K562 (cell line): ENCODE data around the gene SQOR. TPM values are rescaled to one million over a fixed set of nuclear protein-coding genes. Genes with fewer than 3 reads are reported as not detected.

Experiments
- ESRRB ChIP-seq: fragments of 250-450 bp; sonication (Bioruptor Pico); IDR thresholded peaks from 2 replicates; pipeline ENCODE4 v1.5.0; 2020; ENCODE audit warnings: mild to moderate bottlenecking, moderate library complexity, borderline replicate concordance
- FOXK2 ChIP-seq, 2 experiments: fragments of 450-650 bp; IDR thresholded peaks in 1 of 2; conservative IDR thresholded peaks in 1 of 2; 2 replicates each; pipeline ENCODE4 v1.6.1; 2016; ENCODE audit warnings: low read depth in 2 of 2, mild to moderate bottlenecking in 1 of 2
- GATAD2A ChIP-seq: fragments of 450-650 bp; IDR thresholded peaks from 2 replicates; pipeline ENCODE4 v1.6.1; 2017
- MGA ChIP-seq: fragments of 450-650 bp; IDR thresholded peaks from 2 replicates; pipeline ENCODE4 v1.6.1; 2016; ENCODE audit warnings: mild to moderate bottlenecking, moderate library complexity
- NFE2L1 ChIP-seq: fragments of 450-650 bp; IDR thresholded peaks from 2 replicates; pipeline ENCODE4 v1.6.1; 2016; ENCODE audit warnings: missing genetic modification characterization, low read depth, mild to moderate bottlenecking, missing compliant biosample characterization, moderate library complexity, borderline replicate concordance
- PHB ChIP-seq: fragments of 250-450 bp; sonication (Bioruptor Pico); IDR thresholded peaks from 2 replicates; pipeline ENCODE4 v1.5.0; 2021
- POLR3A ChIP-seq: IDR thresholded peaks from 2 replicates; pipeline ENCODE4 v1.6.1; 2011; ENCODE audit warnings: borderline replicate concordance, mild to moderate bottlenecking, moderate library complexity; ENCODE audit not compliant: insufficient read length, insufficient read depth; ENCODE audit errors: extremely low read depth
- SMARCC2 ChIP-seq: fragments of 450-650 bp; IDR thresholded peaks from 2 replicates; pipeline ENCODE4 v1.6.1; 2017; ENCODE audit warnings: antibody characterized with exemption, moderate library complexity, mild to moderate bottlenecking, low read depth
- SRSF9 ChIP-seq: fragments of 200-400 bp; formaldehyde crosslinking; IDR thresholded peaks from 2 replicates; pipeline ENCODE4 v1.6.1; 2017; ENCODE audit warnings: low read depth, low read length, borderline replicate concordance
- XRCC5 ChIP-seq: fragments of 200-400 bp; formaldehyde crosslinking; IDR thresholded peaks from 2 replicates; pipeline ENCODE4 v1.6.1; 2017; ENCODE audit warnings: low read depth, mild to moderate bottlenecking, low read length
- YBX1 ChIP-seq: fragments of 450-650 bp; IDR thresholded peaks from 2 replicates; pipeline ENCODE4 v1.7.1; 2016; ENCODE audit warnings: mild to moderate bottlenecking
- ZBTB33 ChIP-seq: sonication (generic); formaldehyde crosslinking; IDR thresholded peaks from 2 replicates; pipeline ENCODE4 v1.8.1; 2023; ENCODE audit warnings: mild to moderate bottlenecking, missing genetic modification reagents
- ZKSCAN3 ChIP-seq: fragments of 250-450 bp; sonication (Bioruptor Pico); IDR thresholded peaks from 2 replicates; pipeline ENCODE4 v1.4.0; 2020
- ZNF184 ChIP-seq: sonication (generic); formaldehyde crosslinking; IDR thresholded peaks from 2 replicates; pipeline ENCODE4 v1.5.0; 2020; ENCODE audit warnings: missing genetic modification reagents
- ZNF583 ChIP-seq: fragments of 250-450 bp; sonication (Bioruptor Pico); IDR thresholded peaks from 2 replicates; pipeline ENCODE4 v1.4.0; 2020
- ZNF830 ChIP-seq: fragments of 250-450 bp; sonication (Bioruptor Pico); IDR thresholded peaks from 2 replicates; pipeline ENCODE4 v1.5.0; 2021; ENCODE audit warnings: mild to moderate bottlenecking
- polyA plus RNA-seq, 8 experiments: library from polyadenylated mRNA; depleted of rRNA in 4 of 8; stranded (reverse) in 5 of 8; unstranded in 3 of 8; fragments of >200 nt; fragmentation: Nextera tagmentation in 2 of 8; fragmentation: Illumina TruSeq in 1 of 8; extraction: Ambion mirVana in 2 of 8; extraction: Trizol in 1 of 8; gene quantifications; 2 replicates each; pipeline versions ENCODE4 v1.2.1 to v1.2.3, GENCODE V29; 2011 to 2014; ENCODE audit warnings: inconsistent platforms in 1 of 8, missing spikeins in 1 of 8
- total RNA-seq, 7 experiments: library from RNA; depleted of rRNA in 6 of 7; stranded (reverse); fragments of >200 nt in 6 of 7; fragmentation: Illumina TruSeq in 2 of 7; extraction: Trizol in 2 of 7; gene quantifications; 2 replicates each; pipeline versions ENCODE4 v1.2.1 to v1.2.3, GENCODE V29; 2011 to 2021; ENCODE audit warnings: low replicate concordance in 1 of 7

SQOR gene
- total and polyA plus RNA-seq, 9 of the 15 experiments (the other 6 are each of a cell fraction or from before 2014, with no cell fraction given), result 0.32 to 1.6 (median 1.1) TPM

DNA sequence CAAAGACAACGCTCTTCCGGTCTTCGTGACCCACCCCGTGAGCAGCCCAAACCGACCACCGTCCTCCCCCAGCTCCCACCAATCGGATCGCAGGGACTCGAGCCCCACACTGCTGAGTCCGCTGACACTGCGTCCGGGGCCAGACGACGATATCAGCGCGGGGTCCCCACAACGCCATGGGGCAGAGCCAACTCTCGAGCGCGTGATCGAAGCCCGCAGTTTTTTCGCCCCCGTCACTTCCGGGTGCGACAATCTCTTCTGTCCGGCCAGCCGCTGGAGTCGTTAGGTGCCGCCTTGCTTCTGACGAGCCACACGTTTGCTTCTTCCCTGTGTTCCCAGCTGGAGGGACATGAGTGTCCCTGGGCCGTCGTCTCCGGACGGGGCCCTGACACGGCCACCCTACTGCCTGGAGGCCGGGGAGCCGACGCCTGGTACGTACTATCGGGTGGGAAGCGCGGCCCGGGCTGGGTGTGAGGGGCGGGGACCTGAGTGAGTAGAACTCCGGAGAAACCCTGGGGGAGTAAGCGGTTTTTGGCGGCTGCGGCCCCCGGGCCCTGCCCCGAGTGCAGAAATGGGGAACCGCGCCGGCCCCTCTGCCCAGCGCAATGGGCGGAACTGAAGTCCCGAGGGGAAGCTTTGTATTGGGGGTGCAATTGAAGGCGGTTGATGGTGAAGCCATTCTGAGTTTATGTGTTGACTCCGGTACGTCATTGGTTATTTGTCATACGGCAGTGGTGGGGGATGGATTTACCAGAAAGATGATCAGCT, 47.5 kb upstream of the SQOR start, which contains the start of gene BLOC1S6 (continued):
- TF ChIP-seq XRCC5 (peak; percentile 88), FOXK2 (conservative IDR thresholded peaks at IDR 0.05 in 1 of 2, IDR thresholded peaks at IDR 0.05 in 1 of 2; ENCODE audit: low read depth in 2 of 2) (peak in 1 of 2 experiments; percentile 27; a peak in 3 of 4 replicates), ZNF583 (CRISPR knock-in tag) (no peak), PHB (CRISPR knock-in tag) (no peak), NFE2L1 (tag) (no peak), SRSF9 (no peak), YBX1 (no peak), ZBTB33 (CRISPR knock-in tag) (peak; percentile 59; the same call in 1 of the 2 replicates), SMARCC2 (no peak), MGA (peak; percentile 95), GATAD2A (no peak), ZNF184 (CRISPR knock-in tag) (no peak), ZKSCAN3 (CRISPR knock-in tag) (no peak), POLR3A (no peak), ZNF830 (CRISPR knock-in tag) (0 out of 2 replicates have a peak, but pooled peaks have one; percentile 7), ESRRB (no peak)
